Thymus (tissue), 14 donors: ENCODE measurements around the gene HOXB1. TPM values are rescaled to one million over a fixed set of nuclear protein-coding genes. Genes with fewer than 3 reads are reported as not detected.

Source experiments
- DNase-seq, 9 donors: peaks; one replicate each; pipeline ENCODE4 v3.0.0-alpha.2; 2013; ENCODE audit warnings: low spot score in 9 of 9, low read depth in 6 of 9, missing footprints in 1 of 9
- H3K27ac ChIP-seq, 2 donors: one replicate each; pipeline ENCODE4 v1.5.1; 2013; ENCODE audit warnings: control low read depth in 1 of 2, low read depth in 1 of 2, low read length in 1 of 2, mild to moderate bottlenecking in 1 of 2, moderate library complexity in 1 of 2
- H3K27me3 ChIP-seq, 2 donors: one replicate each; pipeline ENCODE4 v1.5.1; 2013; ENCODE audit warnings: low read length in 1 of 2; ENCODE audit not compliant: control insufficient read depth in 2 of 2, insufficient read depth in 1 of 2
- H3K36me3 ChIP-seq, 2 donors: one replicate each; pipeline ENCODE4 v1.5.1; 2013; ENCODE audit warnings: low read length in 1 of 2, mild to moderate bottlenecking in 1 of 2, moderate library complexity in 1 of 2; ENCODE audit not compliant: control insufficient read depth in 2 of 2, insufficient read depth in 2 of 2
- H3K4me1 ChIP-seq, 2 donors: one replicate each; pipeline ENCODE4 v1.5.1; 2013; ENCODE audit warnings: low read length in 2 of 2; ENCODE audit not compliant: control insufficient read depth in 2 of 2, insufficient read depth in 2 of 2
- H3K4me3 ChIP-seq, 2 donors: one replicate each; pipeline ENCODE4 v1.5.1; 2013; ENCODE audit warnings: low read length in 2 of 2, control low read depth in 1 of 2, mild to moderate bottlenecking in 1 of 2
- H3K9me3 ChIP-seq, 2 donors: one replicate each; pipeline ENCODE4 v1.5.1; 2013; ENCODE audit warnings: low read length in 1 of 2, mild to moderate bottlenecking in 1 of 2; ENCODE audit not compliant: control insufficient read depth in 2 of 2, insufficient read depth in 1 of 2
- WGBS: extraction: QIAGEN DNeasy Blood & Tissue Kit; methylation state at CpG from one replicate; pipeline ENCODE4 v1.1.7; 2013; 5-methylcytosine and 5-hydroxymethylcytosine counted together
- long read RNA-seq, 10 donors: transcript quantifications; one replicate each; lab custom pipeline, GENCODE V29; 2026
- polyA plus RNA-seq: library from polyadenylated mRNA; stranded (reverse); fragments of 200-250 nt; gene quantifications from one replicate; pipeline ENCODE4 v1.2.3, GENCODE V29; 2013
- total RNA-seq: library from RNA; stranded (reverse); fragments of 120-200 nt; gene quantifications from one replicate; pipeline ENCODE4 v1.2.4, GENCODE V29; 2013
- donor health status: healthy.

HOXB1 gene
- total RNA-seq (not detected), polyA plus RNA-seq (0.11 TPM)
- long read RNA-seq, donor 1, result 0 reads
- long read RNA-seq, donor 2, result 0 reads
- long read RNA-seq, donor 3, result 0 reads
- long read RNA-seq, donor 4, result 0 reads
- long read RNA-seq, donor 5, result 0 reads
- long read RNA-seq, donor 6, result 0 reads
- long read RNA-seq, donor 7, result 0 reads
- long read RNA-seq, donor 8, result 0 reads
- long read RNA-seq, donor 9, result 0 reads
- long read RNA-seq, donor 10, result 0 reads

DNA sequence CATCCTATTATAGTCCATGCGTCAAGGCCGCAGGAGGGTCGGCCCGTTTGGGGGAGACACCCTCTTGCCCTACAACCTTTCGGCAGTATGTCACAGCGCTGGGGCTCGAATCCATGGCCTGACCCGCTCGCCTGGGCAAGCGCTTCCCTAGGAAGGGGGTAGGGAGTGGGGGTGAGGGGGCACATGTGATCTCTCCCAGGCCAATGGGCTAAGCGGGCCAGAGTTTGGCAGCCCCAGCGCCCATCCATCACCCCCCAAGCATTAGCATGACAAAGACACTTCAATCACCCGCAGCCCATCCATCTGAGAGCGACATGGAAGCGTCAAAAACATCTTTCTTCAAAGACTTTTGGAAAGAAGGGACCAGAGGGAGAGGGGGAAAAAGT, at the start of gene HOXB1:
HOXB1 (minus strand) TSS at position 125 of the 386 bp plus-strand sequence; CDS start at position 18, 107 bp downstream.
- no peak for DNase-seq
- Histone ChIP-seq H3K27me3 (peaks cover 21 to 55% of the 10 kb centered on the region in 2 donors), H3K36me3 (no peaks in the 10 kb centered on the region), H3K27ac (no peak within 1 kb of the TSS), H3K9me3 (no peaks in the 10 kb centered on the region), H3K4me3 (no peak within 1 kb of the TSS), H3K4me1 (peaks cover 0 to 5% of the 10 kb centered on the region in 2 donors)
- WGBS, result 93% methylated on average over 15 of the region's 15 CpGs

GRCh38 chr17:48579760-48580554, 49.1 kb upstream of the HOXB1 start:
- Histone ChIP-seq H3K9me3 (peaks cover 0 to 7% of the 10 kb centered on the region in 2 donors), H3K36me3 (no peaks in the 10 kb centered on the region), H3K4me1 (peaks cover 20 to 27% of the 10 kb centered on the region in 2 donors), H3K27me3 (peaks cover 84 to 96% of the 10 kb centered on the region in 2 donors), H3K27ac (no peak overlapping the region), H3K4me3 (no peak overlapping the region)
- peak in 1 of 9 donors; percentile 46 for DNase-seq
- 37% methylated on average over 26 of the region's 26 CpGs for WGBS

- DNase-seq, result peak in 1 of 9 donors; percentile 47
- H3K4me1 ChIP-seq, result peaks cover 19 to 25% of the 10 kb centered on the region in 2 donors
- H3K9me3 ChIP-seq, result peaks cover 0 to 6% of the 10 kb centered on the region in 2 donors
- H3K4me3 ChIP-seq, result peak overlapping the region in 1 of 2 donors; percentile 86
- H3K27me3 ChIP-seq, result peaks cover 79 to 93% of the 10 kb centered on the region in 2 donors
- H3K36me3 ChIP-seq, result no peaks in the 10 kb centered on the region
- H3K27ac ChIP-seq, result no peak overlapping the region
- WGBS, result 44% methylated on average over 7 of the region's 7 CpGs
Observed at GRCh38 chr17:48579471-48579759, 48.6 kb upstream of the HOXB1 start.

DNA sequence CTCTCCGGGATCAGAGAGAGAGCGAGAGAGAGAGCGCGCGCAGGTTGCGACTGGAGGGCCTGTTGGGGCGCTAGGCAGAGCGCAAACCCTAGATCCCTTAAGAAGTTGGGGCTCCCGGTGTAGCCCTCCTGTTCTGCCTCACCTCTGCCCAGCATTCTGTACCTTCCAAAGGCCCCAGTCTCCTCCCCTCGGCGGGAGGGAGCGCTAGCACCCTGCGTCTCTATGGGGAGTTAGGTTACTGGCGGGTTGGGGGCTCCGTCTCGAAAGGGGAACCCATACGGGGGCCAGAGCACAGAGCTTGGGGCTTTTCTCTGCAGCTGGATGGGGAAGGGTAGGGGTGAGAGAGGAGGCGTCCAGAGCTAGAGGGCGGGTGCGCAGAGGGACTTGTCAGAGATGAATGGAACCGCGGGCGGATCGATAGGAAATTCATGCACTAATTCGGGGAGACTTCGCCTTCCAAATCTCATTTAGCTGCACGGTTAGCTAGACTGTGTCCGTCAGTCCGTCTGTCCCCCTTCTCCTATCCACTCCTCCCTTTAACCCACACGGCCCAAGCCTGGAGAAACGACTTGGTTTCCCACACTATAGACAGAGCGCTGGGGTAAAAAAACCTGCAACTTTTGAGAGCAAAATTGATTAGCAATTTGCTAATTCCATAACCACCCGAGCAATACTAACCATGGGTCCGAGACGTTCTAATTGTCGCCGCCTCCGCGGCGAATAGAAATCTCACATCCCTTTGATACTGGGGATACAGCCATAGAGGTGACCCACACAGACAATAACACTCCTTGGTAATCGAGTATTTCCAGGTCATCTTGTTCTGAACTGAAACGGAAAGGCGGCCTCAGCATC, 48.0 kb upstream of the HOXB1 start:
- no peaks in the 10 kb centered on the region for H3K36me3 ChIP-seq
- peaks cover 19 to 27% of the 10 kb centered on the region in 2 donors for H3K4me1 ChIP-seq
- DNase-seq, result peak in 3 of 9 donors; percentile 33 to 65 (median 50)
- WGBS, result 11% methylated on average over 43 of the region's 43 CpGs
- H3K9me3 ChIP-seq, result peaks cover 0 to 6% of the 10 kb centered on the region in 2 donors
- peaks cover 74 to 93% of the 10 kb centered on the region in 2 donors for H3K27me3 ChIP-seq
- H3K4me3 ChIP-seq, result peak overlapping the region; percentile 73 to 86
- H3K27ac ChIP-seq, result peak overlapping the region in 1 of 2 donors; percentile 18

GRCh38 chr17:48577946-48578615, 47.3 kb upstream of the HOXB1 start, which contains the start of gene HOXB4:
Gene HOXB4, minus strand, starts transcription at chr17:48578350. Its CDS starts 31 bp downstream, at chr17:48578319.
- peak within 1 kb of the TSS; percentile 73 to 86 for H3K4me3 ChIP-seq
- under 1% methylated on average over 58 of the region's 58 CpGs for WGBS
- H3K4me1 ChIP-seq, result peaks cover 19 to 32% of the 10 kb centered on the region in 2 donors
- peaks cover 66 to 89% of the 10 kb centered on the region in 2 donors for H3K27me3 ChIP-seq
- peak within 1 kb of the TSS in 1 of 2 donors; percentile 27 for H3K27ac ChIP-seq
- DNase-seq, result peak in 7 of 9 donors; percentile 55 to 87 (median 68)
- no peaks in the 10 kb centered on the region for H3K36me3 ChIP-seq
- peaks cover 0 to 6% of the 10 kb centered on the region in 2 donors for H3K9me3 ChIP-seq

DNA sequence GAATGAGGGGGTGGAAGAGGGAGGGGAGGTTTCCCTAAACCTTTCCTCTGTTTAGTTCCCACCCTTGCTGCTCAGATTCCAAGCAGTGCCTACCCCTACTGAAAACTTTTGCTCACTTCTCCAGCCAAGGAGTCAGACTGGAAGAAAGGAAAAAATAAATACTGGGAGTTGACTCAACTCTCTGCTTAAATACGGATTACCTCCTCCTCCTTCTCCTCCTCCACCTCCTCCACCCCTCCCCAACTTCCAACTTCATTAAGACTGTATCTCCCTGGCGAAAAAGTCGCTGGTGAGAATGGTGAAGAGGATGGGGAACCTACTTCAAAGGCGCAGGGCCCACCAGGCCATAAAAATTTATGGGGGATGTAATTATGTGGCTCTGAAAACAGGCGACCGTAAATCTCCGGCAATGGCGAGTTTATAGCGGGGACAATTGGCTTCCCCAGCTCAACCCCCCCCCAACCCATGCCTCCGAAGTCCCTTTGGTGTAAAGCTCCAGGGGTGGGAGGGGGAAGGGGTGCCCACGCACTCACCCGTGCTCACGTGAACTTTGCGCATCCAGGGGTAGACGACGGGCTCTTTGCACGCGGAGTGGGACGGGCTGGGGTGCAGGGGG, 46.6 kb upstream of the HOXB1 start:
- H3K4me1 ChIP-seq, result peaks cover 19 to 33% of the 10 kb centered on the region in 2 donors

GRCh38 chr17:48576479-48577309, 45.9 kb upstream of the HOXB1 start:
- H3K4me3 ChIP-seq, result peak overlapping the region in 1 of 2 donors; percentile 45
- peaks cover 0 to 5% of the 10 kb centered on the region in 2 donors for H3K9me3 ChIP-seq
- WGBS, result 37% methylated on average over 43 of the region's 43 CpGs
- no peak for DNase-seq
- H3K27me3 ChIP-seq, result peaks cover 52 to 86% of the 10 kb centered on the region in 2 donors
- H3K4me1 ChIP-seq, result peaks cover 16 to 33% of the 10 kb centered on the region in 2 donors
- no peaks in the 10 kb centered on the region for H3K36me3 ChIP-seq
- no peak overlapping the region for H3K27ac ChIP-seq

More for the DNA sequence above, 46.6 kb upstream of the HOXB1 start:
- peaks cover 60 to 88% of the 10 kb centered on the region in 2 donors for H3K27me3 ChIP-seq
- H3K27ac ChIP-seq, result peak overlapping the region in 1 of 2 donors; percentile 27
- peaks cover 0 to 6% of the 10 kb centered on the region in 2 donors for H3K9me3 ChIP-seq
- no peaks in the 10 kb centered on the region for H3K36me3 ChIP-seq
- DNase-seq, result peak in 1 of 9 donors; percentile 38
- WGBS, result 4% methylated on average over 19 of the region's 19 CpGs
- peak overlapping the region; percentile 45 to 86 for H3K4me3 ChIP-seq
